GM19328 (cell line): ENCODE data around the gene XPO4.
"Not testable (repeated sequence)": the region's sequence is repeated elsewhere in the genome, so short reads cannot be mapped to it uniquely, and the experiment has no call there.

Experiments used
- ATAC-seq: cut with Tn5 transposase; IDR thresholded peaks from one replicate; pipeline ENCODE4 v1.9.1; 2021; ENCODE audit warnings: mild to moderate bottlenecking, moderate library complexity; ENCODE audit not compliant: unreplicated experiment

XPO4 gene

GRCh38 chr13:20902438-20903163 lies at the start of gene XPO4:
Gene XPO4, minus strand, starts transcription at chr13:20902746. Its CDS starts 8 bp downstream, at chr13:20902738.
- ATAC-seq, result peak; percentile 95

GRCh38 chr13:20948001-20948400 lies 45.5 kb upstream of the XPO4 start:
- not testable (repeated sequence) for ATAC-seq

- no peak for ATAC-seq
Measured at GRCh38 chr13:20945952-20946383, 43.4 kb upstream of the XPO4 start.

GRCh38 chr13:20942938-20943559 lies 40.5 kb upstream of the XPO4 start:
- no peak for ATAC-seq

- not testable (repeated sequence) for ATAC-seq
Measured at GRCh38 chr13:20940511-20940910, 38.0 kb upstream of the XPO4 start.

GRCh38 chr13:20940083-20940482 lies 37.5 kb upstream of the XPO4 start:
- no peak for ATAC-seq

- no peak for ATAC-seq
Measured at GRCh38 chr13:20939662-20940061, 37.1 kb upstream of the XPO4 start.

- no peak for ATAC-seq
Measured at GRCh38 chr13:20938302-20938701, 35.8 kb upstream of the XPO4 start.

GRCh38 chr13:20927596-20928257 lies 25.2 kb upstream of the XPO4 start:
- ATAC-seq, result no peak

- ATAC-seq, result not testable (repeated sequence)
Measured at GRCh38 chr13:20925395-20925790, 22.8 kb upstream of the XPO4 start.

GRCh38 chr13:20924758-20925394 lies 22.3 kb upstream of the XPO4 start:
- ATAC-seq, result no peak

GRCh38 chr13:20923272-20923671 lies 20.7 kb upstream of the XPO4 start:
- no peak for ATAC-seq

- no peak for ATAC-seq
Measured at GRCh38 chr13:20921572-20921971, 19.0 kb upstream of the XPO4 start.

GRCh38 chr13:20915676-20916075 lies 13.1 kb upstream of the XPO4 start:
- ATAC-seq, result not testable (repeated sequence)

- ATAC-seq, result no peak
Measured at GRCh38 chr13:20911037-20911436, 8.5 kb upstream of the XPO4 start.

GRCh38 chr13:20908714-20909497 lies 6.4 kb upstream of the XPO4 start:
- ATAC-seq, result no peak

GRCh38 chr13:20904908-20905307 lies 2.4 kb upstream of the XPO4 start:
- ATAC-seq, result no peak

GRCh38 chr13:20903164-20903475 lies 574 bp upstream of the XPO4 start:
- ATAC-seq, result no peak

GRCh38 chr13:20901668-20902437 lies 693 bp downstream of the XPO4 start:
- ATAC-seq, result peak; percentile 18

- ATAC-seq, result no peak
Measured at GRCh38 chr13:20894245-20894644, 8.3 kb downstream of the XPO4 start.
